K562 (cell line): ENCODE data around the gene AMZ1. TPM values are rescaled to one million over a fixed set of nuclear protein-coding genes. Genes with fewer than 3 reads are reported as not detected.

Experiments used
- BDP1 ChIP-seq: IDR thresholded peaks from 3 replicates; pipeline ENCODE4 v1.6.1; 2011; ENCODE audit not compliant: insufficient read length, insufficient read depth
- MGA ChIP-seq: fragments of 450-650 bp; IDR thresholded peaks from 2 replicates; pipeline ENCODE4 v1.6.1; 2016; ENCODE audit warnings: mild to moderate bottlenecking, moderate library complexity
- RAD21 ChIP-seq, 2 experiments: fragments of 250-450 bp in 1 of 2; fragments of 450-650 bp in 1 of 2; sonication (Bioruptor Pico) in 1 of 2; formaldehyde crosslinking in 1 of 2; IDR thresholded peaks in 1 of 2; conservative IDR thresholded peaks in 1 of 2; 2 replicates each; pipeline versions ENCODE4 v1.4.0 to v1.8.0; 2020 to 2022; ENCODE audit warnings: mild to moderate bottlenecking in 2 of 2, moderate library complexity in 1 of 2
- polyA plus RNA-seq, 8 experiments: library from polyadenylated mRNA; depleted of rRNA in 4 of 8; stranded (reverse) in 5 of 8; unstranded in 3 of 8; fragments of >200 nt; fragmentation: Nextera tagmentation in 2 of 8; fragmentation: Illumina TruSeq in 1 of 8; extraction: Ambion mirVana in 2 of 8; extraction: Trizol in 1 of 8; gene quantifications; 2 replicates each; pipeline versions ENCODE4 v1.2.1 to v1.2.3, GENCODE V29; 2011 to 2014; ENCODE audit warnings: inconsistent platforms in 1 of 8, missing spikeins in 1 of 8
- total RNA-seq, 7 experiments: library from RNA; depleted of rRNA in 6 of 7; stranded (reverse); fragments of >200 nt in 6 of 7; fragmentation: Illumina TruSeq in 2 of 7; extraction: Trizol in 2 of 7; gene quantifications; 2 replicates each; pipeline versions ENCODE4 v1.2.1 to v1.2.3, GENCODE V29; 2011 to 2021; ENCODE audit warnings: low replicate concordance in 1 of 7

The AMZ1 gene
- total and polyA plus RNA-seq, 9 of the 15 experiments (the other 6 are each of a cell fraction or from before 2014, with no cell fraction given) = not detected

GRCh38 chr7:2713370-2713769 is 25.4 kb downstream of the AMZ1 start (continued):
- TF ChIP-seq MGA (peak; percentile 58), BDP1 (no peak), RAD21 (CRISPR knock-in tag; conservative IDR thresholded peaks at IDR 0.05 in 1 of 2, IDR thresholded peaks at IDR 0.05 in 1 of 2) (peak in 1 of 2 experiments; percentile 7; a peak in 1 of 4 replicates)
